GM19193 (cell line): Measurements from ENCODE around the gene STAT4.

Experiments
- POLR2A ChIP-seq: IDR thresholded peaks from 4 replicates; pipeline ENCODE4 v1.6.1; 2011; ENCODE audit not compliant: insufficient read depth, insufficient read length; ENCODE audit errors: extremely low read depth

Gene STAT4

GRCh38 chr2:191128172-191128910 is 22.5 kb downstream of the STAT4 start:
- no peak for TF ChIP-seq POLR2A

DNA sequence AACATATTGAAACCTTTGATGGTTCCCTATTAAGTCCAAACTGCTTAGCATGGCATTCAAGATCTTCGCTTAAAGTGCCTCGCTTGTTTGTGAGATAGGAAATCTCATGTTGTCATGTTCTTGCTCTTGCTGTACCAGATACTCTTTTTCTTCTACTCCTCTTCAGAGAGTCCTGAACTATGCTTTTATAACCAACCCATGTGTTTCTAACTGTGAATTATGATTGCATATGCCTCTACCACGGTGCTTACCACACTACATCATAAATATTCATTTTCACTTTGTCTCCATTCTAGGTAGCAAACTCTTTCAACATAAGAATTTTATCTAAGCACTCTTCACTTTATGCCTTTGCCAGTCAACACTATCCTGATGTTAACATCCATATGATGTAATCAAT is 23.6 kb downstream of the STAT4 start:
- TF ChIP-seq POLR2A, result no peak

- no peak for TF ChIP-seq POLR2A
Measured at GRCh38 chr2:191126386-191127085, 24.3 kb downstream of the STAT4 start.

GRCh38 chr2:191125646-191126045 is 25.1 kb downstream of the STAT4 start:
- TF ChIP-seq POLR2A, result no peak

GRCh38 chr2:191122638-191123294 is 28.0 kb downstream of the STAT4 start:
- TF ChIP-seq POLR2A, result no peak

DNA sequence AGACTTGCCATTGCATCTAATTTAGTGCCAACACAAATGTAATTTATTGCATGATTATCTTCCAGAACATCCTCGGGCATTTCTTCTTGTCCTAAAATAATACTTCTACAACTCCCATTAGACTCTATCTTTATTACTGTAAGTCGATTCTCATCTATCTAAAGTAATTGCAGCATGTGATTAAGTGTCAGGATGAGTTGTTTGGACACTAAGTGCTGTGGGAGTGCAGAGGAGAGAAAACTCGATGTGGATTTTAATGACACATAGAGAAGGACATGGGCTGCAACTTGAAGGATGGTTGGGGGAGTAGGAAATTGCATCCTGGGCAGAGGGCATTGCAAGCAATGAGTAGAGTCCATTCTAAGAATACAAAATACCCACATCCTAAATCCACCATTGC is 33.5 kb downstream of the STAT4 start:
- no peak for TF ChIP-seq POLR2A

- TF ChIP-seq POLR2A, result no peak
Measured at GRCh38 chr2:191115804-191116203, 35.0 kb downstream of the STAT4 start.

- no peak for TF ChIP-seq POLR2A
Measured at GRCh38 chr2:191115391-191115790, 35.4 kb downstream of the STAT4 start.

DNA sequence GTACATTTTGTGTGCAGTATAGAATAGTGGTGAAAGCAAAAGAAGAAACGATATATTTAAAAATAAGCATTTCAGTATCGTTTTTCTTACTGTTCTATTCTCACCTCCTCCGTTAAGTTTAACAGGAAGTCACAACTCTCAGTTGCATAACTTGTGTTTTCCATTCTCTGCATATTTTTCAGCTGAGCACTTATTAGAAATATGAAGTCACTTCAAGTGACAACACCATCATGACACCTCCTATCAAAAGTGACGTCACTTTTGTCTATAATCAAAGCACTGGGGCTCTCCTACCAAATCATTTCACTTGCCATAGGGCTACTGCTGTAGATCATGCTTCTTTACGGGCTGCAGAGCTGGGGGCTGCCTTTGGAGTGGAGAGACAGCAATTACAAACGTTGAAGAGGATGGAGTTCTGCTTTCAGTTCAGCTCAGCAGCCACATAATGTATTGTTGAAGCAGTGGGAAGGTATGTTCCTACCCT is 36.3 kb downstream of the STAT4 start:
- no peak for TF ChIP-seq POLR2A

GRCh38 chr2:191113761-191114160 is 37.0 kb downstream of the STAT4 start:
- TF ChIP-seq POLR2A, result no peak

GRCh38 chr2:191112448-191112901 is 38.3 kb downstream of the STAT4 start:
- no peak for TF ChIP-seq POLR2A

GRCh38 chr2:191109888-191110287 is 40.9 kb downstream of the STAT4 start:
- TF ChIP-seq POLR2A, result no peak

GRCh38 chr2:191108331-191108730 is 42.5 kb downstream of the STAT4 start:
- TF ChIP-seq POLR2A, result no peak

DNA sequence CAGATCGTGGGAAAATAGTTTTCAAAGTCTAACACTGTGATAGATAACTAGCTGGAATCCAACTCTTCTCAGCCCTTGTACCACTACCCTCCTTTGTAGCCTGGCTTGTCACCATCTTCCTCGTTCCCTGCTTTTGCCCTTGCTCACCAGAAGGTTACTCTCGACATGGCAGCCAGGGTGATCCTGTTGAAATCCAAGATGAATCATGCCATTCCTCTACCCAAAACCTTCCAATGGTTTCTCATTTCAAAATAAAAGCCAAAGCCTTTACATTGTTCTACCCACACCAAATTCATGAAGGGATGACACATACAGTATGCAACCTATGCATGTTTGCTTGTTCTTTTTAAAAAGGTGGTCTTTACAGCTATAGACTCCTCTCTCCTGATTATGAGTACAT is 45.7 kb downstream of the STAT4 start:
- no peak for TF ChIP-seq POLR2A

DNA sequence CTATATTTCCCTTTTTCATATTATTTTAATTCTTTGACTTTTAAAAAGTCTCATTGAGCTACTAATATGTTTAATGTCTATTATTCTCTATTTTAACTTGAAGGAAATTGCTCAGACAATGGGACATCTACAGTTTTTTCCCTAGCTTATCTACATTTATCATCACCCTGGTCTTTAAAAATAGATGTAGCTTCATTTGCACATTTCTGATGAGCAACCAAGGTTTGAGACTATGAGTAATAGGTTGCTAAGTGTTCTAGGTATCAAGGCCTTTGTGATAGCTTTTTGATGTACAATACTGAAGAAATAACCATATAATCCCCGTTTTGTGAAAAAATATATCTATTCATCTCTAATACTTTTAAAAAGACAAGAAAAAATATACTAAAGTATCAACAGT is 47.0 kb downstream of the STAT4 start:
- TF ChIP-seq POLR2A, result no peak
